HCT116 (cell line): ENCODE data around the gene ARIH2.

Experiments
- CBX3 ChIP-seq: IDR thresholded peaks from 2 replicates; pipeline ENCODE4 v1.6.1; 2012; ENCODE audit warnings: low read depth
- EZH2 ChIP-seq: fragments of 200-600 bp; sonication (generic); IDR thresholded peaks from 2 replicates; pipeline ENCODE4 v1.6.1; 2017; ENCODE audit warnings: antibody characterized with exemption, mixed run types
- EZH2phosphoT487 ChIP-seq: fragments of 200-600 bp; IDR thresholded peaks from 2 replicates; pipeline ENCODE4 v1.6.1; 2018; ENCODE audit warnings: antibody characterized with exemption, borderline replicate concordance
- POLR2A ChIP-seq: IDR thresholded peaks from 2 replicates; pipeline ENCODE4 v1.7.0; 2011; ENCODE audit warnings: borderline replicate concordance; ENCODE audit not compliant: insufficient read depth, insufficient read length; ENCODE audit errors: extremely low read depth
- POLR2AphosphoS5 ChIP-seq: IDR thresholded peaks from 2 replicates; pipeline ENCODE4 v1.6.1; 2011; ENCODE audit warnings: mild to moderate bottlenecking, low read depth, low read length, moderate library complexity
- RAD21 ChIP-seq: IDR thresholded peaks from 2 replicates; pipeline ENCODE4 v1.6.1; 2012; ENCODE audit warnings: low read depth, mild to moderate bottlenecking
- SIN3A ChIP-seq: IDR thresholded peaks from 2 replicates; pipeline ENCODE4 v1.6.1; 2012; ENCODE audit warnings: low read depth
- TCF7L2 ChIP-seq: IDR thresholded peaks from 2 replicates; pipeline ENCODE4 v1.7.0; 2011; ENCODE audit warnings: borderline replicate concordance, inconsistent platforms; ENCODE audit not compliant: insufficient read depth, insufficient read length; ENCODE audit errors: extremely low read depth
- YY1 ChIP-seq: IDR thresholded peaks from 2 replicates; pipeline ENCODE4 v1.6.1; 2011; ENCODE audit warnings: low read length, low read depth, moderate library complexity, mild to moderate bottlenecking; ENCODE audit not compliant: insufficient replicate concordance; ENCODE audit errors: extremely low read depth
- ZNF274 ChIP-seq: fragments of 200-500 bp; sonication (Bioruptor generic); IDR thresholded peaks from 2 replicates; pipeline ENCODE4 v1.6.1; 2014; ENCODE audit warnings: mild to moderate bottlenecking, low read depth, low read length, inconsistent platforms
- TF ChIP-seq, protein P1 (sequence below), 3 experiments: fragments of 200-600 bp in 1 of 3; sonication (generic) in 1 of 3; IDR thresholded peaks in 2 of 3; conservative IDR thresholded peaks in 1 of 3; 2 replicates each; pipeline ENCODE4 v1.5.1; 2012 to 2017; ENCODE audit warnings: low read depth in 2 of 3, low read length in 2 of 3, antibody characterized with exemption in 1 of 3, borderline replicate concordance in 1 of 3, control low read depth in 1 of 3, mild to moderate bottlenecking in 1 of 3, mixed read lengths in 1 of 3, mixed run types in 1 of 3, moderate library complexity in 1 of 3; ENCODE audit not compliant: insufficient read depth in 1 of 3
- TF ChIP-seq, protein P2 (sequence below): IDR thresholded peaks from 2 replicates; pipeline ENCODE4 v1.6.1; 2012

DNA sequence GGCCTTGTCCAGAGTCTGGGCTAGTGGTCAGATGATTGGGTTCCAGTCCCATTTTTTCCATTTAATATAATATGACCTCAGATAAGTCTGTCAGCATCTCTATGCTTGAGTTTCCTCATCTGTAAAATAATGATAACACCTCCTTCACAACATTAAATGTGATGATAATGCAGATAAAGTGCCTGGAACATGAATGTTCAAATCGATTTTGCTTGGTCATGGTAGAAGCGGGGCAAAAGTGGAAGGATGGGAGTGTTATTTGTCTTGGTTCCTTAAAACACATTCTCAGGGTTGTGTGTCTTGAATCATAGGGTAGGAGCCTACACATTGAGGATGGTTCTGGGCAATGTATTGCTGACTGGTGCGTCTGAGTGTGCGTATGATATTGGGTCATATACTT, 16.9 kb downstream of the ARIH2 start:
- no peak for TF ChIP-seq POLR2A
- TF ChIP-seq, protein P1, sequence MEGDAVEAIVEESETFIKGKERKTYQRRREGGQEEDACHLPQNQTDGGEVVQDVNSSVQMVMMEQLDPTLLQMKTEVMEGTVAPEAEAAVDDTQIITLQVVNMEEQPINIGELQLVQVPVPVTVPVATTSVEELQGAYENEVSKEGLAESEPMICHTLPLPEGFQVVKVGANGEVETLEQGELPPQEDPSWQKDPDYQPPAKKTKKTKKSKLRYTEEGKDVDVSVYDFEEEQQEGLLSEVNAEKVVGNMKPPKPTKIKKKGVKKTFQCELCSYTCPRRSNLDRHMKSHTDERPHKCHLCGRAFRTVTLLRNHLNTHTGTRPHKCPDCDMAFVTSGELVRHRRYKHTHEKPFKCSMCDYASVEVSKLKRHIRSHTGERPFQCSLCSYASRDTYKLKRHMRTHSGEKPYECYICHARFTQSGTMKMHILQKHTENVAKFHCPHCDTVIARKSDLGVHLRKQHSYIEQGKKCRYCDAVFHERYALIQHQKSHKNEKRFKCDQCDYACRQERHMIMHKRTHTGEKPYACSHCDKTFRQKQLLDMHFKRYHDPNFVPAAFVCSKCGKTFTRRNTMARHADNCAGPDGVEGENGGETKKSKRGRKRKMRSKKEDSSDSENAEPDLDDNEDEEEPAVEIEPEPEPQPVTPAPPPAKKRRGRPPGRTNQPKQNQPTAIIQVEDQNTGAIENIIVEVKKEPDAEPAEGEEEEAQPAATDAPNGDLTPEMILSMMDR (IDR thresholded peaks at IDR 0.05 in 2 of 3, conservative IDR thresholded peaks at IDR 0.05 in 1 of 3; ENCODE audit: borderline replicate concordance in 1 of 3, insufficient read depth in 1 of 3, low read depth in 2 of 3, low read length in 2 of 3), result no peak
- no peak for TF ChIP-seq CBX3
- TF ChIP-seq EZH2, result no peak
- TF ChIP-seq EZH2phosphoT487, result no peak
- no peak for TF ChIP-seq RAD21
- no peak for TF ChIP-seq POLR2AphosphoS5
- no peak for TF ChIP-seq YY1
- no peak for TF ChIP-seq TCF7L2
- TF ChIP-seq SIN3A, result no peak
- TF ChIP-seq, protein P2, sequence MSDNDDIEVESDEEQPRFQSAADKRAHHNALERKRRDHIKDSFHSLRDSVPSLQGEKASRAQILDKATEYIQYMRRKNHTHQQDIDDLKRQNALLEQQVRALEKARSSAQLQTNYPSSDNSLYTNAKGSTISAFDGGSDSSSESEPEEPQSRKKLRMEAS, result no peak
- no peak for TF ChIP-seq ZNF274
